Activated CD4-positive, alpha-beta T cell treated with anti-CD3 and anti-CD28 coated beads, Interleukin-2, amount 50 U/mL, for 16 hours (primary cell): ENCODE data around the gene CTIF.

Source experiments
- DNase-seq: peaks from one replicate; pipeline ENCODE4 v3.0.0-alpha.2; 2020

Gene CTIF

GRCh38 chr18:48575658-48576456 is 37.0 kb downstream of the CTIF start:
- no peak for DNase-seq

- no peak for DNase-seq
Measured at GRCh38 chr18:48576457-48576771, 37.6 kb downstream of the CTIF start.

- DNase-seq = no peak
Measured at GRCh38 chr18:48577478-48578190, 38.8 kb downstream of the CTIF start.

GRCh38 chr18:48578289-48578688 is 39.5 kb downstream of the CTIF start:
- DNase-seq = no peak

- no peak for DNase-seq
Measured at GRCh38 chr18:48580066-48580465, 41.2 kb downstream of the CTIF start.

GRCh38 chr18:48580782-48581181 is 42.0 kb downstream of the CTIF start:
- DNase-seq = no peak

- no peak for DNase-seq
Measured at GRCh38 chr18:48581206-48581605, 42.4 kb downstream of the CTIF start.

- DNase-seq = no peak
Measured at GRCh38 chr18:48581941-48582340, 43.1 kb downstream of the CTIF start.

GRCh38 chr18:48582946-48583345 is 44.1 kb downstream of the CTIF start:
- DNase-seq = no peak

GRCh38 chr18:48583573-48583972 is 44.7 kb downstream of the CTIF start:
- DNase-seq = no peak

GRCh38 chr18:48589797-48590519 is 51.1 kb downstream of the CTIF start:
- DNase-seq = no peak

- DNase-seq = no peak
Measured at GRCh38 chr18:48590678-48591077, 51.8 kb downstream of the CTIF start.

- no peak for DNase-seq
Measured at GRCh38 chr18:48592540-48593171, 53.8 kb downstream of the CTIF start.

- DNase-seq = no peak
Measured at GRCh38 chr18:48594471-48595094, 55.8 kb downstream of the CTIF start.

GRCh38 chr18:48595703-48596218 is 56.9 kb downstream of the CTIF start:
- DNase-seq = no peak

- no peak for DNase-seq
Measured at GRCh38 chr18:48597110-48597509, 58.3 kb downstream of the CTIF start.

- no peak for DNase-seq
Measured at GRCh38 chr18:48597671-48598070, 58.8 kb downstream of the CTIF start.

- DNase-seq = no peak
Measured at GRCh38 chr18:48599391-48599790, 60.6 kb downstream of the CTIF start.

GRCh38 chr18:48600046-48600445 is 61.2 kb downstream of the CTIF start:
- DNase-seq = no peak

- no peak for DNase-seq
Measured at GRCh38 chr18:48600456-48601090, 61.7 kb downstream of the CTIF start.

- no peak for DNase-seq
Measured at GRCh38 chr18:48601343-48601742, 62.5 kb downstream of the CTIF start.

GRCh38 chr18:48602759-48603390 is 64.0 kb downstream of the CTIF start:
- no peak for DNase-seq
